SHP77 treated with DMSO at 0.1 percent for 48 hours (cell line): ENCODE measurements around the gene AGAP1.
A peak's percentile ranks its signal among the peaks of the same experiment; 100 is the strongest.

ENCODE experiments used
- DNase-seq: peaks from one replicate; lab custom pipeline; 2025; lab: John Stamatoyannopoulos, UW

AGAP1 gene

DNA sequence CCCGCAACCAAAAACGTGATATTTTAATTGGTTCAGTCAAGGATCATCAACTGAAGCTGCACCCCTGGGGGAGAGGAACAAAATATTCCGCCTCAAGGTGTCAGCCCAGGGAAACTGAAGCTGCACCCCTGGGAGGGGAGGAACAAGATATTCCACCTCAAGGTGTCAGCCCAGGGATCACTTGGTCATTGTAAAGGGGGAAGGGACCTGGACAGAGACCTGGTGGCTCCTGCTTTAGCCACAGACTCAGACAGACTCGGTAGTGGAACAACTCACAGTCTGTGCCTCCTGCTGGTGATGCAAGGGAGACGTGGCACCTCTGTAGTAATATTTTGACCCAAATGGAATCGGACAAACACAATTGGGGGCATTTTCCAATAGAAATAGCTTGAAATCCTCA is 599.3 kb downstream of the AGAP1 start:
- no peak for DNase-seq

DNA sequence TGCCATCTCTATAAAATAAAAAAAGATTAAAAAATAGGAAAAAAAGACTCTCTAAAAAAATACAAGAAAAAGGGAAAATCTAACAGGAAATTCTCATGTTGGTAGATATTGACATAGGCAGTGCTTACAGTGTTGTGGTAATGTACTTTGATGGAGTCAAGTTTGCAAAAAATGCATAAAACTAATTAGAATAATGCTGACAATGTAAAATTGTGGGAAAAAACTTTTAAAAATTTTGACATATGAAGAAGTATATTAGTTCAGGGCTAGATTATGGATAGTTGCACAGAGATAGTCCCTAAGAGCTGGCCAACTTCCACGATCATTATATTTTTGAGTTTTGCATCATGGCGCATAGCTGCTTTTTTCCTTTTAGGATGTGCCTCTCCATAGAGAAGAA is 601.7 kb downstream of the AGAP1 start:
- no peak for DNase-seq

DNA sequence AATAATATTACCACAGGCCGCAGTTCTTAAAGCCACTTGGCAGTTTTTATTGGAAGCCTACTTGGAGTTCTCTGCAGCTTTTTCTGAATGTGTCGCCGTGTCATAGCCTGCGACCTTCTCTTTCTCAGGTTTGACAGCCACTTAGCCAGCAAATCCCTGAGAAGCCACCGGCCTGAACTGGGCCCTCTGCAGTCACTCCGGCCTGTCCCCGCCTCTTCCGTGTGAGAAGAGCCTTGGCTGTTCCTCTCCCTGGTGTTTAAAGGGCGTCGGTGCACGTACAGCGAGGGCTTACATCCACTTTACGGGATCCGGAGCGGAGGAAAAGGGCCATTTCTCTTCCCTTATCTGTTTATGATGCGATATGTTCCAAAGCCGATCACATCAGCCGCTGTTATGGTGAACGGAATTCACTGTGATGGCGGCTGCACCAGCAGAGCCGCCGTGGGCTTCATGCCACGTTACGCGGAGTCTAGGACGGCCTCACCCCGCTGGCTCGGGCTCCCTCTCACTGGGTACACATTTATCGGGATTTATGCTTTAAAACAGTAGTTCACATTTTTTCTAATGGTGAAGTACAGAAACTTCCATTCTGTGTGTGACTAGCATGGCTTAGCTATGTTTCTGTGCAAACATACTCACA is 607.6 kb downstream of the AGAP1 start:
- DNase-seq: no peak

DNA sequence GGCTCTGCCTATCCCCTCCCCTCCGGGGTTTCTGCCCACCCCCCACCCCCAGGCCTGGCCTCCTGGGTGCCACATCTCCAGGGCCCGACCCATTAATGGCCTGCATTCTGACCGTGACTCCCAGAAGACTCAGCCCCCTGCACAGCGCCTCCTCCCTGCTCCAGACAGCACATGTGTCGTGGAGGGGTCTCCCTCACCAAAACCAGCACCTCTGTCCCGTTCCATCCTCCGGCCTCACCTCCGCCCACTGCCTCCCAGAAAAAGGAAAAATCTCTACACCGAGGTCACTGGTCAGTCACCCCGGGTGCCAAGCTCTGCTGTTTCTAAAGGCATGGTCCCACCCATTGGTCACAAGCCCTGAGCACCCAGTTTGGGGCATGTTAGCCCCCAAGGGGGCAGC is 609.1 kb downstream of the AGAP1 start:
- no peak for DNase-seq

DNA sequence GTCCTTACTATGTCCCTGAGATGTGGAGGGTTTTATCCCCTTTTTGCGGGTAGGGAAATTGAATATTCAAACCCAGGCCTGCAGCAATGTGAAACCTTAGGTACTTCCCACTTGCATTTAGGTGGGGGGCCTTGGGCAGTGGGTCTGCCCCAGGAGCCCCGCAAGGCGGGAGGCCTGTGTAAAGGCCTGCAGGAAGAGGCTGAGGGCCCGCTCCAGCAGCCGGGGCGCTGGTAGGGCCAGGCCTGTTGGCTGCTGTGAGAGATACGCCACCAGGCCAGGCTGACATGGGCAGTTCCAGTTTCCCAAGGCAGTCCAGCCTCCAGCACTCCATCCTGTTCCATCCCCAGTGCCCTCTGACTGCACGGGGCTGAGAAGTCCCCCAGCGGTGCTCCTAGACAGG is 610.1 kb downstream of the AGAP1 start:
- no peak for DNase-seq

DNA sequence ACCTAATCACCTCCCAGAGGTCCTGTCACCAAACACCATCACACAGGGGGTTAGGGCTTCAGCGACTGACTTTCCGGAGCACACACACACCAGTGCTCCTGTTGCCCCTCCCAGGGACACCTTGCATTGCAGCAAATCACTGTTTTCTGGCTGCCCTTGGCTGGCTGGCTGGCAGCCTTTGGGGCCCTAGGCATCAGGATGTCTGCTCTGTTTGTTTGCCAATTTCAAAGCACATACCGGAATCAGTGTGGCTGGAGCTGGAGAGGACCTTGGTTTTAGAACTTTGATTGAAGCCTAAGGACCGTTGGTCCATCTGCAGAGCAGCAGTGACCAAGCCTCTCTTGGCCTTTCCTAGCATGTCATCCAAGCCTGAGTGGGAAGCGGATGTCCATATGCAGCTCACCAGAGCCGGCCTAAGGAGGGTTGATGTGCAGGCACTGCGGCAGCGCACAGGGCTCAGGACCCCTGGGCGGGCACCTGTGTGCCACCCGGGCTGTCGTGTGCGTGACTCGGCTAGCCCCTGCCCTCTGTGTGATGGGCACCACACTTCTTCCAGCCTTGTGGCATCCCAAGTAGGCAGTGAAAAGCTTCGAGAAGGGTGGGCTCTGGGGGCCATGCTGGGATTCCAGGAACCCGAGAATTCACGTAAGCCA is 612.2 kb downstream of the AGAP1 start:
- no peak for DNase-seq

DNA sequence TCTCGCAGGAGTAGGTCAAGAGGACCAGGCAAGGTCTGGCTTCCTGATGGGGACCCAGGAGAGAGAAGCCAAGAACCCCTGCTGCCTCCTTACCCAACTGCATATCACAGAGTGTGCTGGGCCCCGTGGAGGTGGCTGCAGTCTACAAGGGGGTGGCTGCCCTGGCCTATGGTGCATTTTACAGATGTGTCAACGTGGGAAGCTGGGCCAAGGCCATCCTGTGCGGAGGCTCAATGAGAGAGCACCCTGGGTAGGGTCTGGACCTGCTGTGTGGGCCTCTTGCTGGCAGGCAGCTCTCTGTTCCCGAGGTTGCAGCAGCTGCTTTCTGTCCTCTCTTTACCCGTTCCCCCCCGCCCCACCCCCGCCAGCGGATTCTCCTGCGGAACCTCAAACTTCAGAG is 612.9 kb downstream of the AGAP1 start:
- DNase-seq: no peak

DNA sequence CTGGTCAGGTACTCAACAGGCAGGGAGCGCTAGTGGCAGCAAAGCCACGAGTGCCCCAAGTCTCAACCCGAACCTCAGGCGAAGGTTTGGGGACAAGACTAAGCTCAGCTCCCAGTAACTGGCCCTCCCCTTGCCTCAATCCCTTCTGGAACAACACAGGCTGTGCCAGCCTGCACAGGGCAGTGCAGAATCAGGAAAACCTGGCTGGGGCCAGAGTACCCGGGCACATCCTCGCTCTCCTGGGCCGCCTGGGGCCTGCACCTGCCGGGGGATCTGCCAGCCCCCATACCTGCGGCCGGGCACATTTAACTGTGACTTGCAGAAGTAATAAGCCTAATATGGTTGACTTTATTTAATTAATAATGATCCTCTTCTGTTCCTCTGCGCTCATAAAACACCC is 613.7 kb downstream of the AGAP1 start:
- DNase-seq: no peak

DNA sequence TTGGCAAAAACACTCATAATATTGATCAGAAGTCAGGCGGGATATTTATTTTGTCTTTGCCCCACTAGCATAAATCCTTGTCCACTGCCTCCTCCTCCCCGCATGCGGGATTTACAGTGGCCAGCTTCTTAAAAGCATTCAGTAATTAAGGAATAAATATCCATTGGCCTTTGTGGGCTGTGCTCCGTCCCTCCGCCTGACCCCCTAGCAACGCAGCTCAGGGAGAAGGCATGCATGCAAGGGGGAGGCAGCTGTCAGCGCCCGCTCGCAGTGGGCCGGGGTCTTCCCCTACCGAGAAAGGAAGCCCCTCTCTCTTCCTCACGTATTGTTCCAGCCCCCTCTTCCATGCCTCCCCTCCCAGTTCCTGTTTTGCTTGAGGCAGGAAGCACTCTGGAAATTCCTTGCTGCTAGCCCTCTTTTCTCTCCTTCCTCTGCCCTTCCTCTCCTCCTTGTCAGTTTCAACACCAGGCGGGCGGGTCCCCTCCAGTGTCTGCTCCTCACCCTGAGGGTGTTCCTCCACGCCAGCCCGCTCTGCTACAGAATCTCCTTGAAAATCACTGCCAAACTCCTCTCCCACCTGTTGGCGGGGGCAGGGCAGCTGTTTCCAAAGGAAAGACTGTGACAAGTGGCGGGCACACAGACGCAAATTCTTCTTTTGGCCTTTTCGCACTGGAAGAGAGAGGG is 614.2 kb downstream of the AGAP1 start:
- no peak for DNase-seq

DNA sequence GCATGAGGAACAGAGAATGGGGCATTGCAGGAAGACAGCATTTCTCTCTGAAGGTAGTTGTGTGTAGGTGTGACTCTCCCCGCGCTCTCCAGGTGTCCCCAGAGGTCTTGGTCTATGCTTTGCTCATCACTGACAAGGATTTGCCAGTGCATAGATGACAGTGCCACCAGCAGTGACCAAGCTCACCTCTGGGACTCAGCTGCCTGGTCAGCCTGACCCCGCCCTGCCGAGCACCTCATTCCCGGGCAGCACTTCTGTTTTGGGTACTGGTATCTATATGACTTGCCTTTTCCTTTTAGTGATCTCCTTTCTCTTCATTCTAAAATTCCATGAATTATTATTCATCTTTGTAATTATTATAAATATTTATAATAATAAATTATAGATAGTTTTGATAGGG is 615.2 kb downstream of the AGAP1 start:
- no peak for DNase-seq

DNA sequence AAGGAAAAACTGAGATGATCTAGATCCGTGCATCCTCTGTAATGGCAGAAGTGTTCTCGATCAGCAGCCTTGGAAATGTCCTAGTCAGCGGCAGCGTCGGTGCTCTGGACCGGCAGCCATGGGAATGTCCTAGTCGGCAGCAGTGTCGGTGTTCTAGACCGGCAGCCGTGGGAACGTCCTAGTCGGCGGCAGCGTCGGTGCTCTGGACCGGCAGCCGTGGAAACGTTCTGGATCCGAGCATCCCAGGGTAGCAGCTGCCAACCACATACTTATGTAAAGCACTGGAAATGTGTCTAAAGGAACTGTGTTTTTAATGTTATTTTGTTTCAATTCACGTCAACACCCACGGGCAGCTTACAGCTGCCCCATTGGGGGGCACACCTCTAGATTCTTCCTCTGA is 615.6 kb downstream of the AGAP1 start:
- no peak for DNase-seq

DNA sequence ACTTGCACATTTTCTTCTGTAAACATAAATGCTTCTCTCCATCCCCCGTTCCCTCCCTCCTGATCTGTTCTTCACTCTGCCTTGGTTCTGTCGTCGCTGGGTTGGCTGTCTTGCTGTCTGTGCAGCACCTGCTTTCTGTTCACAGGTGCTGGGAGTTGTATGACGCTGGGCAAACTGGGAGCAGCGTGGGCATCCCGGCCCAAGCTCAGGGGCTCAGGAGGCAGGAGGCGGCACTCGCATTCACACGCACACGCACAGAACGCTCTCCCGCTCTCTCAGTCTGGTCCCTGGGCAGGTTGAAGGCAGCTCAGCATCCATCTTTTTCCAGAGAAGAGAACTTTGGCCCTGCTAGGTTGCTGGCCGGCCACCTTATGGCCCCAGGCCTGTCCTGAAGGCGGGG is 618.6 kb downstream of the AGAP1 start:
- no peak for DNase-seq

DNA sequence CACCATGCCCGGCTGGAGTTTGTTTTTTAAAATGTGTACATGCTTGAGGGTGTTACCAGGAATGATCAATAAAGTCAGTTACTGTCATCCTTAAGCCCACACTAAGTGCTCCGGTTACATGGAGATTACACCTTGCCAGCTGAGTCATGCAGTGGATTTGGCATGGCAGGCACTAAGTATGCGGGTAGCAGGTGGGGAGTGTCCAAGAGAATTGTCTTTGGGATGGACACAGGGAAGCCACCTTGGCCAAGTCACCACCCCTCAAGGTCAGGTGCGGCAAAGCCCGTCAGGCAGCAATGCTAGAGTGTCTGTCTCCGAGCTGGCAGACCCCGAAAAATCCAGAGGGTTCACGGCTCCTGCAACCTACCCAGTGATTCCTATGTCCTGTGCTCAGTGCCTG is 619.6 kb downstream of the AGAP1 start:
- DNase-seq: no peak

DNA sequence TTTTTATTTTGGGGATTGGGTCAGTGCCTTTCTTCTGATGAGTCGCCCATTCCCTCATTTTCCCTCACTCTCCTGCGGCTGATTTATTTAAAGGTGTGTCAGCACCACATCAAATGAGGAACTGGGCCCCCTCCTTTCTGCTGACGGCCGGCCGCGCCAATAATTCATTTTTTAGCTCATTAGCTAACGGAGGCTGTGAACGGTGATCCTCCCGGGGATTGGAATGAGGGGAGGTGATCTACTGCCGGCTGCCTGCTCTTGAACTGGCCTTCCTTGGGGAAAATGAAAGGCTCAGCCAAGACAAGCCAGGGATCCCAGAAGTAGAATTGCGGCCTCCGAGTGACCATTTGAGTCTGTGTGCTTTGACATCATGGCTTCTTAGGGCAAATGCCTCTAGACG is 620.1 kb downstream of the AGAP1 start:
- DNase-seq: no peak

DNA sequence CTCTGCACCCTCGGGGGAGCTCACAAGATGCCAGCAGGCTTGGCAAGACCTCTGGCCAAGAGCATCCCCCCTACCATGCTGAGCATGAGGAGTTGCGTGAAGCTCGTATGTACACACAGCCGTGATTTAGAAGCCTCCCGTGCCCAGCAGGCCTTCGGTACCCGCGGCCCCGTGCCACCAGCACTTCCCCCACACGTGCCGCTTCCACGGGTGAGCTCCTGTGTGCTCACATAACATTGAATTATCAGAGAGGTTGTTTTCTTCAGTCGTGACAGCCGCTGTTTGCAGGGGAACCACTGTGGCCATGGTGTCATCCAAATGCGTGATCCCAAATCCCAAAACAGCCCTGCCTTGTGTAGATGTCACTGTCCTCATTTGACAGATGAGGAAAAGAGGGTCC is 621.1 kb downstream of the AGAP1 start:
- no peak for DNase-seq

DNA sequence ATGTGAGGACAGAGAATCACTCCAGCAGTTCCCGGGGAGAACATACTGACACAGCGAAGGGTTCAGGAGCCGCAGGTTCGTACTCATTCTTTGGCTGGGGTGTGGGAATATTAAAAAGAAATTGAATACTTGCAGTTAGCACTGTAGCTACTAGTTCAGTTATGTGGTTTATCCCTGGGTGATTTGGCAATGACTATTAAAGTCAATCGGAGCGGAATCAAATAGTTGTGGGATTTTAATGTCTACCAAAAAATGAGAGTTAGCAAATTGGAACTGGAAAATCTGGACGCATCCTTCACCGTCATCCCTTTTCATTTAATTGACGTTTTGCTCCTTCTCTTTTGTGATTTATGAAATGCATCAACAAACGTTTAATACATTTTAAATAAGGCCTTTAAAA is 623.6 kb downstream of the AGAP1 start:
- DNase-seq: no peak

DNA sequence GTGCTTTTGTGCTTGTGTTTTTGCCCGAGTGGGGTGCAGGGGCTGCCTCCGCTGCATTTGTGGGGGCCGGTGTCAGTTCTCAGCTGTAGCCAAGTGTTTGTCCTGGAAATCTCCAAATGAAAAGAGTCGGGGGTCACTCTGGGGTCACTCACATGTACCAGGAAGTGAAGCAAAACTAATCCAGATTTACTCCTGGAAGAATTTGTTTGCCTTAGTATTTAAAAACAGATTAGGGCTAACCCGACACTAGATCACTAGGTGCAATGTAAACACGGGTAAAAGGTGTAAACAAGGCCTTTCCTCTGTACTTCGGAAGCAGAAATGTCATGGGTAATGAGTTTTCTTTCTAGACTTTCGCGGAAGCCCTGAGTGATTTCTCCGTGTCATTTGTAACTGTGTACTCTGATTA is 624.0 kb downstream of the AGAP1 start:
- DNase-seq: no peak

DNA sequence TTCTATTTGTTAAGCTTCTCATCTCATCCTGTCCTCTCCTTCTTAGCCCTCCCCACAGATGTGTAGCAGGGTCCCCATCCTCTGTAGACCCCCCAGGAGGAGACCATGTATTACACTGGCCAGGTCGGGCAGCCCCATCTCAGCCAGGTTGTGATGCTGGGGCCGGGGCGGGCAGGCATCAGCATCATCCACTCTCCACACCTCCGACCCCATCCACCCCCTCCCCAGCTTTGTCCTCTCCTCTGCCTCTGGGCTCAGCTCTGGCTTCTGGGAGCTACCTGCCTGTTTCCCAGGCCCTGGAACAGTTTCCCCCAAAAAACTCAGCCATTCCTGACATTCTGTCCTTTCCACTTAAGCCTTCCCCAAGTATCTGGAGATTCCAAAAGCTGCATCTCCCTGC is 625.2 kb downstream of the AGAP1 start:
- no peak for DNase-seq

DNA sequence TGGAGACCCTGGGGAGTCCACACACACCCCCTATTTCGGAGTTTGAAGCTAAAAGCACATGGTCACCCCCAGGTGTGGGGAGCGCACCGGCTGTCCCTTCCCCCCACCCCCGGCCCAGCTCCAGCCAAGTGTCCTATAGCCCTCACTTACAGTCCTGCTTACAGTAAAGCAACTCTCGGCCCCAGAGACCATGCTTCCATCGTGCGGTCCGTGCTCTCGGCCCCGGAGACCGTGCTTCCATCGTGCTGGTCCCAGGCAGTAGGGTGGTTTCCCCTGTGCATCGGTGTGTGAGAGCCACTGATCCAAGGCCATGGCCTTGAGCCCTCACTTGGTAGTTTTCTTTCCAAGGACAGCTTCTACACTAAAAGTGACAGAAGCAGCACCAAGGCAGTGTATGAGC is 625.6 kb downstream of the AGAP1 start:
- DNase-seq: no peak

DNA sequence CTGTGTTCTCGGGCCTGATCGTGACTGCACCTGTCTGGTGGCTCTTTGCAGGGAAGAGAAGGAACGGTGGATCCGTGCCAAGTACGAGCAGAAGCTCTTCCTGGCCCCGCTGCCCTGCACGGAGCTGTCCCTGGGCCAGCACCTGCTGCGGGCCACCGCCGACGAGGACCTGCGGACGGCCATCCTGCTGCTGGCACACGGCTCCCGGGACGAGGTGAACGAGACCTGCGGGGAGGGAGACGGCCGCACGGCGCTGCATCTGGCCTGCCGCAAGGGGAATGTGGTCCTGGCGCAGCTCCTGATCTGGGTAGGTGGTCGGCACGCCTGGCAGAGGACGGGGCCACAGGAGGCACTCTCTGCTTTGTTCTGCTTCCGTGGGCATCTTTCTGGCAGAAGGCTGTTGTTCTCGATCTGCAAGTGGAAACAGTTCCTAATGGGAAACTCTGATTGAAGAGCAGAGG is 626.3 kb downstream of the AGAP1 start:
- peak; percentile 46 for DNase-seq

DNA sequence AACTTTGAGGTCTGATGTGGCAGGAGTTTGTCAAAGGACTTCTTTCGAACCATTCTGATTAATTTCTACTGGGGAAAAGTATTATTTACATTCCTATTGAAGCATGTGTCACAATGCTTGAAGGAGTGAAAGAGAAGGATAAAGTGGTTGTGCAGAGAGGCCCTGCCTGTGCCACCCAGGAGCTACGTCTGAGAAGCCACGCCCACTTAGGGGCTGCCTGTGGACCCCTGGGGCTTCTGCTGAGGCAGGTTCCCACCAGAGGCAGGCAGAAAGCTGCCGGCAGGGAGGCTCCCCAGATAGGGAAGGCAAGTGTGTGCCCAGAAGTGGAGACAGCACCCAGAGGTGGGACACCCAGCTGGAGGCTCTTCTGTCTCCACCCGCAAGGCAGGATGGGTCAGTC is 627.0 kb downstream of the AGAP1 start:
- no peak for DNase-seq

DNA sequence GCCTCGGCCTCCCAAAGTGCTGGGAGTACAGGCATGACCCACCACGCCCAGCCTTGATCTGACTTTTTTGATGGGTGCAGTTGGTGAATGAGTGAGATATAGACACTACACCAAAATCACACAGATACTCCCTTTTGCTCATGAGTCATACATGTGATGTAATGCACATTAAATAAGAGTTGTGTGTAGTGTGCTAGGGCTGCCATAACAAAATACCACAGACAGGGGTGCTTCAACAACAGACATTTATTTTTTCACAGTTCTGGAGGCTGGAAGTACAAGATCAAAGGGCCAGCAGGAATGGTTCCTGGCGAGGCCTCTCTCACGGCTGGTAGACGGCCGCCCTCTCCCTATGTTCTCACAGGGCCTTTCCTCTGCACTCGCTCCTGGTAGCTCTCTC is 627.7 kb downstream of the AGAP1 start:
- DNase-seq: no peak

DNA sequence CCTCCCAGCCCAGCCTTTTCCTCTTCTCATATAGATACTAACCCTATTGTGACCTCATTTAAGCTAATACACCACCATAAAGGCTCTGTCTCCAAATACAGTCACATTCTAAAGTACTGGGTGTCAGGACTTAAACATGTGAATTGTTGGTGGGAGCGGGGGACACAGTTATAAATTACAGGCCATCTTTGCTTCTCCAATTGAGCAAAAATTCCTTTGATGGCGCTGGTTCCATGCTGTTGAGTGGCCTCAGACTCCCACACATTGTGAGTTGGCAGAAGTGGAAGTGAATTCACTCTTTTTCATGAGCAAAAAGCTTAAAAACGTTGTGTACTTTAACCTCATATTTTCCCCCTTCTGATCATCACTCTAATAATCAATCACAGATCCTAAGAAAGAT is 628.4 kb downstream of the AGAP1 start:
- DNase-seq: no peak

DNA sequence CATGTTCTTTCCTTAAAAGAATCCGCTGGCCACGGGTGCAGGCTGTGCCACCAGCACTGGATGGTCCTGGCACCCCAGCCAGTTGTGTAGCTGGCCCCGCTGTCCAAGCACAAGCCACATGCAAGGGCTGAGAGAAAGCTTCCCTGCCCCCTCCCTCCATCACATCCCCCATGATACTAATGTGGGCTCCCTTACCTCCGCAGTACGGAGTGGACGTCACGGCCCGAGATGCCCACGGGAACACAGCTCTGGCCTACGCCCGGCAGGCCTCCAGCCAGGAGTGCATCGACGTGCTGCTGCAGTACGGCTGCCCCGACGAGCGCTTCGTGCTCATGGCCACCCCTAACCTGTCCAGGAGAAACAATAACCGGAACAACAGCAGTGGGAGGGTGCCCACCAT is 629.9 kb downstream of the AGAP1 start:
- no peak for DNase-seq
